HG02870 (cell line): ENCODE measurements around the gene RNF220.

ENCODE experiments used
- ATAC-seq: cut with Tn5 transposase; IDR thresholded peaks from one replicate; pipeline ENCODE4 v1.9.1; 2021; ENCODE audit warnings: mild to moderate bottlenecking, moderate library complexity; ENCODE audit not compliant: unreplicated experiment

The RNF220 gene

DNA sequence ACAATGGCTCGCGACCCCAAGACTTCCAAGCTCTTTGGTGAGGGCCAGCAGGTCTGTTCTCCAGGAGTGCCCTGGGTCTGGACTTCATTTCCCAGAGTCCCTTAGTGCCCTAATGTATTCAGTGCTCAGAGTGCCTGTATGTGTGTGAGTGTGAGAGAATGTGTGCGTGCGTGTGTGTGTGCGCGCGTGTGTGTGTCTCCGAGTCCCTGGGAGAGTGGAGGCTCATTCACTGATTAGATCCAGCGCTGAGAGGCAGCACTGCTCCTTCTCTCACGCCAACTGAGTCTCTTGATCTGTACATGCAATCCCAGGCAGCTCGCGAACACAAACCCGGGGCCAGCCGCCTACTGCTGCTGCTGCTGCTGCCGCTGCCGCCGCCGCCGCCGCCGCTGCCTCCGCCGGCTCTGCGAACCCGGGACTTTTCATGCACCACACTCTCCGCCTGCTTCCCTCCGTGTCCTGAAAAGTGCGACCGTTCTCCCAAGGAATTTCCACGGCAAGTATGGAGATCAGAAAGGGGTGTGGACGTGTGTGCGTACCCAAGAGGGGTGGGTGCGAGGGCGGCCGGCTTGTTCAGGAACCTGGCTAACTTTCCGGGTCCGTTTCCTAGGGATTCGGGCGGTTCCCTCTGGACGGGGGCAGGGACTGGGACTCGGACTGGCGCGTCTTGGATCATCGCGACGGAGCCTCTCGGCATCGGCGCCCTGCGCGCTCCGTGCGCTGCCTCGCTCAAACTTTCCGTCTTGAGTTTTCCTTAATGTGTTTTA lies at the start of gene RNF220:
TSS of gene RNF220 (plus strand) at position 225 of the 767 bp plus-strand sequence.
- no peak for ATAC-seq

GRCh38 chr1:44355582-44356305 lies 49.3 kb upstream of the RNF220 start:
- ATAC-seq, result no peak

DNA sequence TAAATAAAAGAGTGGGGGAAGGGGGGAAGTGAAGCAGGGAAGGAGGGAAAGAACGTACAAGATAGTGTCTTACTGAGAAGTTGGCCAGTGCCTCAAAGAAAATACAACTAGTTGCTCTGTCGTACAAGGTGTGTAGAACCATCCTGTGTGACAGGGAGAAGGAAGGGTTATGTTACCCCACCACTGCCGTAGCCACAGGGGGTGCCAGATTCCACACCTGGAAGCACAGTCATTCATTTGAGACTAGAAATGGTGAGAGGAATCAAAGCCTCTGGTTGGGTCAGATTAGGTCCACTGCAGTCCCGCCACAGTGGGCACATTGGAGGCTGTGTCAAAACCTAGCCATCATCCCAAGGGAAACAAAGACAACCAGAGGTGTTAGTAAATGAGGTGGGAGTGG lies 47.3 kb upstream of the RNF220 start:
- ATAC-seq, result no peak

DNA sequence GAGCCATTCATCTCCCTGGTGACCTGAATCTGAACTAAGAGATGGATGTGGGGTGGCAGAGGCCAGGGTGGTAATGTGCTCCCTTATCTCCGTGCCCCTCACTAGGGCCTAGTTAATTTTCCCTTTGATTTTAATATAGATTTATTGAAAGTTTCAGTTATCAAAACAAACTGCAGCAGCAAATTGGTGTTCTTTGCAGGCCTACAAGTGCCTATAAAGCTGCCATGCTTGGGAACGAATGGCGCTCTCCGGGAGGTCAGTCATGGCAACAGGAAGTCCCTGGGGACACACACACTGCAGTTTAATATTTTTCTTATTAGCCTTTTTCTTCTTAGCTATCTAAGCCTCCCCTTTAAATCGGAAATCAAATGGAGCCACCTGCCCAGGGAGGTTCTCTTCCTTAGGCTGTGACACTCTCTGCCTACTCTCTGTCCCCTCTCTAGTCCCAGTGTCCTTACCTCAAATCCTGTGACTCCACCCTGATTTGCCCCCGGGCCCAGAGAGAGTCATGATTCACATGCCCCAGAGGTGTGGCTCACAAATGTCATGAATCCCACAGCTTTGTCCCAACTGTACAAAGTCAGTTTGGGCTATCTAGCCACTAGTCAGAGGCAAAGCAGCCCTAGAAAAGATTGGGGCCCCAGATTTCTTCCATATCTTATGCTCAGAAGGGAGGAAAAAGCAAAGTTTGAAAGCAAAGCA lies 45.7 kb upstream of the RNF220 start:
- ATAC-seq, result no peak

DNA sequence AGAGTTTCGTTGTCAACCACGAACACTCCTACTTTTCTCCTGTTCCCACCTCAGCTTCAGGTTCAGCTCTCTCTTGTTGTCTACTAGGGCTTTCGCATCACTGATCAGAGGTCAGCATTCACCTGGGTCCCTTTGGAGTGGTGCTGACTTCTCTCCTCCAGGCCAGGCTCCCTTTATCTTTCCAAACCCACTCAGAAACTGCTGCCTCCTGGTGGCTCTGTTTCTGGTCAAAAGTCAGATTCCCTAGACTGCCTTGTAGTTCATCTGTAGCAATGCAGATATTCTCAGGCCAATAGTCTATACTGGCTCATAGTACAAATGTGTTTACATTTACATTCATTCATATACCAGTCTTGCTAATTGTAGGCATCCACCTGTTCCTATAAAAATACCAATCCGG lies 43.6 kb upstream of the RNF220 start:
- no peak for ATAC-seq

DNA sequence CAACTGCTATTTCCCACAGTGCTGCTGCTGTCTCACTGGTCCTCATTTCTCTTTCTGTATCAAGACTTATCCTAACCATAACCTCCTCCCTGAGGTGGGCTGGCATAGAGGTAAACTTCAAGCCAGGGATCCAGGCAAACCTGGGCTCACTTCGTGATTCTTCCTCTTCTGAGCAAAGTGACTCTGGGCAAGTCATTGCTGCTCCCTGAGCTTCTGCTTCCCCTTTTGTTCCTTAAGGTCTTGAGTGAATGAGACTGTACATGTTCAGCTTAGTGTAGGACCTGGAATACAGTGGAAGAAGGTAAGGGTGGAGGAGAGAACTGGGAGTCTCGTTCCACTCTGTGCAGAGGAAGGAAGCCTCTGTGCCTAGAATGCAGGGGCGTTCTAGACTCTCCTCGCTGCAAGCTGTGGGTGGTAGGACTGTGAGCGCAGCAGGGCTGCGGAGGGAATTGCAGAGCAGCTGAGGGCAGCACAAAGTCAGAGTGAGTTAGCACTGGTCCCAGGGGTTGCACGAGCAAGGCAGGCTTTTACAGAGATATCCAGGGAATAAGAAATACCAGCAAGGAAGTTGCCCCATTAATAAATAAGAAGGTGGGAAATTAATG lies 38.6 kb upstream of the RNF220 start:
- ATAC-seq, result no peak

DNA sequence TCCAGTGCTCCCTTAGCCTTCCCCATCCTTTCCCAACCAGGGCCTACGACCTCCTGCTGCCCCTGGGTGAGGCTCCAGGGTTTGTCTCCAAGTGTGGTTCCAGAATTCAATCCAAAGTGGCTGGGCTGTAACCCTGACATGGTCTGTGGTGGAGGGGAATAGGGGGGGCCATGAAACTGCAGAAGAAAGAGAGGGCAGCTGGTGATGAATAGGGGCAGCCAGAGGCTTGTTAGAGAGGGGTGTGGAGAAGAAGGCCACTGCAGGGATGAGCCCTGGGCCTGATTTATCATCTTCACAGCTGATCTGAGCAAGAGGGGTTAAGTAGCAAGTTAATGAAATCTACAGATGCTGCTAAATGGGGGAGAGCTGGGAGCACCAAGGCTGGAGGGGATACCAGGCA lies 37.1 kb upstream of the RNF220 start:
- ATAC-seq, result no peak

DNA sequence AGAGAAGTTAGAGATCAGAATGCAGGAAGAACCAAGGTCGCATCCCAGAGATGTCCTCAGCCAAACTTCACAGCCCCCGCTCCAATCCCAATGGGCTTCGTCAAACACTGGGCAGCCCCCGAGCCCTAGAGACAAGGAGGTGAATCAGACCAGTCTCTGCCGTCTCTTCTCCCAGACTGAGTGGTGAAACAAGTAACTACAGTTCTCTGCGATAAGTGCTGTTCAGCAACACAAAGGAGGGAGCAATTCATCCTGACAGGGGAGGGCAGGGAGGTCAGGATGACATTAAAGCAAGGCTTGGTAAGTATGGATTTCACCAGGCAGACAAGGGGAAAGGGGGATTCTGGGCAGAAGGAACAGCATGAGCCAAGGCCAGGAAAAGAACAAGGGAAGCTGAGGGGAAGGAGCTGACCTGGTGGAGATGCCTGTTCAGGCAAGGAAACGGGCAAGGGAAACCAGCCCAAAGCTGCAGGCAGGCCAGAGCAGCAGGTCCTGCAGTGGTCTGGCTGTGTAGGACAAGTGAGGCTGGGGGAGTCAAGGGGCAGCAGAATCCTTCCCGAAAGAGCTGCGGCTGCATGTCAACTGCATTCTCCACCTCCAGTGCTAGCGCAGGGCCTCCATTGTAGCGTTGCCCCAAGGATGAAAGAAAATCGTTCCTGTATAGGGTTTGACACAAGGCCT lies 36.4 kb upstream of the RNF220 start:
- ATAC-seq, result no peak

GRCh38 chr1:44371206-44371605 lies 33.8 kb upstream of the RNF220 start:
- ATAC-seq, result no peak

GRCh38 chr1:44375547-44375946 lies 29.5 kb upstream of the RNF220 start:
- ATAC-seq, result no peak

GRCh38 chr1:44377925-44378784 lies 26.9 kb upstream of the RNF220 start:
- no peak for ATAC-seq

- ATAC-seq, result no peak
Observed at GRCh38 chr1:44380666-44381177, 24.3 kb upstream of the RNF220 start.

- ATAC-seq, result no peak
Observed at GRCh38 chr1:44388551-44388950, 16.5 kb upstream of the RNF220 start.

DNA sequence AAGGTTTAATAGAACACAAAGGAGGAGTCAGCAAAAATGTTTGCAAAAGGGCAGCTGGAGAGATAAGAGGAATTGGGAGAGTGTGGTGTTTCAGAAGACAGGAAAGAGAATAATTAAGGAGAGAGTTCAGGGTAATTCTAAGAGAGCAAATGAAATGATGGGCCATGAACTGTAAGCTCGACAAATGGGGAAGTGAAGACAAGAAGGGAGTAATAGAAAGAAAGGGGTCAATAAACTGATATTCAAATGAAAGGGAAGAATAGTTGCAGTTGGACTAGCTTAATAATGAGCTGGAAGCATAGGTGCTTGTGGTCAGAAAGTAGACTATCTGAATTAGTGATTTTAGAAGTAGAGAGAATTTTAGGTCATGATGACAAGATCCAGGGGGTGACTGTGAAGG lies 15.6 kb upstream of the RNF220 start:
- ATAC-seq, result no peak

DNA sequence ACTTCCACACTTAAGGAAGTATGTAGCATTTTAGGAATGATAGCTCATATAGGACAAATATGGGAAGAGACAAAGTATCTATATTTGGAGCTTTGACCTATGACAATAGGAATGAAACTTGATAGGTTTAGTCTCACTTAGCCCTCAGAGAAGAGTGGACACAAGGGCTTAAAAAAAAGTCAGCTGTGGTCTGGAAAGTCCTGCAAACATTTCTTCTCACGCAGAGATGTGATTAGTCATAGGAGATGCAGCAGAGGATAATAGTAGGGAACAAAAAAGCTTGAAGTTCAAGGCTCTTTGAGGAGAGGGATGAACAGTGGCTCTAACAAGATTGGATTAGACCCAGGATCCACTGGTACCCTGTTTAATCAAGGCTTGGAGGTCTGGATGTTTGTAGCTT lies 14.8 kb upstream of the RNF220 start:
- no peak for ATAC-seq

DNA sequence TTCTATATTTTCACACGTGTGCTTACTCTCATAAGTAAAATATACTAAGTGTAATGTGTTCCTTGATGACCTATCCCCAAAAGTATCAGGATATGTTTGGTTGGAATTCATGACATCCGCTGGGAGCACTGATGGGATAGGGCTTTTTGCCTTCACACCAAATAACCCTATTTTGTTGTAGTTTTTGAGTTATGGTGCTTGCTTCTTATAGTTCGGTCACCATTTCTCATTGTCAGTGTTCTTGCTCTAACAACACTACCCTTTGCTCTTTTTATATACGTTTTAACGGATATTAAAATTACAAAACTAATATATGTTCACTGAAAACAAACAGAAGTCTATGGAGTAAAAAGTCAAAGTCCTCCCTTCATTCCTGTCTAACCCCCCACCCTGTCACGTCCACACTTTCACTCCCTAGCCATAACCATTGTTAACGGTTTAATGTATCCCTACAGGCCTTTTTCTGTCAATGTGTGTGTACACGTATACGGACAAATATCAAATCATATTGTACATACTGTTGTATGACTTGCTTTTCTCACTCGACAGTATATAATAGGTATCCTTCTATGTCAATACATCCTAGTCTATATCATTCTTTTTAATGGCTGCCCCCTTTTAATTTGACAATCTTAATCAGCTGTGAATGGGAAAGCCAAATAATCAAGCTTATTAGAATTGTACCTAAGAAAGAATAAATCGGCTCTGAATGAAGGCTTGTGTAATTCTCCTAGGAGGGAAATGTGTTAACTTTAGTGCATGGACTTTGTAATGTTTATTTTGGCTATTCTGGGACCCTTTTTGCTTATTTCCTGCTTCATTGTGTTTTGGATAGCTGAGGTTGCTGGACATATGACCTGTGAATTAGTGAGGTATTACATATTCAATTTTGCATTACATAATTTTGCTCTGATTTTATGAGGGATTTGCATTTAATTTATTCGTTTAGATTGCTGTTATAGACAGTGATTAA lies 3.5 kb upstream of the RNF220 start:
- ATAC-seq, result no peak

DNA sequence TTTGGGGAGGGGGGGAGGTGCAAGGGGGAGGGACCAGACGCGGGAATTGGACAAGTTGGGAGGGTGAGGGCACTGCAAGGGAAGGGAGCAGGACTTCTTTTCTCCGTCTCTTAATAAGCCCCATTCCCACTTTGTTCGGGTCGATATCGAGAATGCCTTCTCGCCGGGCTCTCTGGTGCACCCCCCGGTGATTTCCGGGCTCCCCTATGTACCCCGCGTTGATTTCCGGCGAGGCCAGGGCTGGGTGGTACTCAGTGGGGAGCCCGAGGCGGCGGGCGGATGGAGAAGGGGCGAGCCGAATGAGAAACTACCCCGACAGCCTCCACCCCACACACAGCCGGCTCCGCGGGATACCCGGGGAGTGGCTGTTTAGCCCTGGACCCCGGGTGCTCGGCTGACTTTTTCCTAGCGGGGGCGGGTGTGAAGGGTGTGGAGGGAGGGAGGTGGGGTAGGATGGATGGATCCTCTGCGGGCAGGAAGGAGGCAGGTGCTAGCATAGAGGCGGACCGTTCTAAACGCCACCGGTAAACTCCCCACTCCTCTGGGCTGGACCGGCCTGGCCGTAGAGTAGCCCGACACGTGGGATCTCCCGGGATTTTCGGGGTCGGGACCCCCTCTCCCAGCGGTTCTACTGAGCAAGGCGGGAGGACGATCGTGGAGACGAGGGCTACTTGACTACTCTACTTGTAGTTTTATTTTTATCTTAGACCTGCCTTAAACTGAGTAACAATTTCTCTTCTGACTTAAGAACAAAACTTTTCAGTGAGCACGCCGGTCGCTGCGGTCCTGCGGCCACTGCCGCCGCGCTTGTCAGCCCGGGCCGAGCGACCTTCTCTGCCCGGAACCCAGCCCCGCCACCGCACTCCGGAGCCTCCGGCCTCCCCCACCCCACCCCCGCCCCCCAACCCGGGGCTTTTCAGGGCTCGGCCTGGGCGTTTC lies 1.0 kb downstream of the RNF220 start:
- no peak for ATAC-seq
